G401 (cell line): Measurements from ENCODE around the gene PAPOLG. TPM values are rescaled to one million over a fixed set of nuclear protein-coding genes. Genes with fewer than 3 reads are reported as not detected.

Experiments used
- DNase-seq: peaks from one replicate; pipeline ENCODE4 v3.0.0-alpha.2; 2015; ENCODE audit warnings: low spot score
- in situ Hi-C: cut with HindIII; loops from 2 replicates; pipeline ENCODE4 v1.10.0; 2016; ENCODE audit warnings: low sequenced_read_pairs, mixed read lengths
- total RNA-seq: library from RNA; depleted of rRNA; stranded (reverse); fragments of >200 nt; shearing (Covaris generic); gene quantifications from 2 replicates; pipeline ENCODE4 v1.2.3, GENCODE V29; 2014; rRNA removed

PAPOLG gene
- total RNA-seq, 1 experiment from 2014 or later: 10.4 TPM

DNA sequence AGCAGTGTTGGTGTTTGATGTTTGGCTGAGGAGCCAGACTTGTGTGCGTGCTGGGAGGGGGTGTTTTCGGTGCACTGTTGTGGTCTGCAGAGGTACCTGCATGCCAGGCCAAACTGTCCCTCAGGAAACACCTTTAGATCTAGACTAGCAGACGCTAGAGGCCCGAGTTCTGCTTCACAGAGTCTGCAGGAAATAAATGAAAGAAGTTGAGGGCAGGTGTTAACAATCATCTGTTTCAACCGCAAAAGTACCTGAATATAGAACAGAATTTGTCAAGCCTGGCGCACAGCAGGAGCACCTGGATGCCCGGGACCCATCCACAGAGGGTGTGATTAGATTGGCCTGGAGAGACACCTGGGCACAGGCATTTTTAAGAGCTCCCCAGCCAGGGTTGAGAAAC, 84.8 kb downstream of the PAPOLG start:
- in situ Hi-C loops: no loop called here
- no peak for DNase-seq

DNA sequence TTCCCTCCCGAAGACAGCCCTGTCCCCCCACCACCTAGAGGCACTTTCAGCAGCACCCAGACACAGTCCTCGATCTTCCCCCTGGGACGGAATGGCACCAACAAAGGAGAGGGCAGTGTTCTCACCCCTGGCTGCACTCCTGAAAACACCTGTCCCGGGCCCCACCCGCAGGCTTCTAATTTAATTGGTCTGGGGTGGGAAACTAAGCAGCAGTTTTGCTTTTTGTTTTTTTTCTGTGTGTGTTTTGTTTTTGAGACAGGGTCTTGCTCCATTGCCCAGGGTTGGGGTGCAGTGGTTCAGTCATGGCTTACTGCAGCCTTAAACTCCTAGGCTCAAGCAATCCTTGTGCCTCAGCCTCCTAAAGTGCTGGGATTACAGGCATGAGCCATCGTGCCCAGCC, 86.9 kb downstream of the PAPOLG start:
- DNase-seq: no peak
- in situ Hi-C loops: no loop called here

- no peak for DNase-seq
- in situ Hi-C loops: no loop called here
These were observed 88.0 kb downstream of the PAPOLG start for GRCh38 chr2:60844105-60844504.

- in situ Hi-C loops: no loop called here
- DNase-seq: no peak
These were observed 91.8 kb downstream of the PAPOLG start for GRCh38 chr2:60847854-60848253.

Other genes with a start within 250 kb of the PAPOLG start
- gene BCL11A, start 202.6 kb upstream of the PAPOLG start, total RNA-seq: 0.54 TPM in 1 of 2 replicates, not detected in the other
- gene REL, start 125.3 kb downstream of the PAPOLG start, total RNA-seq: 3.2 and 4.1 TPM in 2 replicates